Keratinocyte (primary cell): Measurements from ENCODE around the gene SLC38A1. TPM values are rescaled to one million over a fixed set of nuclear protein-coding genes. Genes with fewer than 3 reads are reported as not detected.

ENCODE experiments used
- DNase-seq: peaks from one replicate; pipeline ENCODE4 v3.0.0-alpha.2; 2011; ENCODE audit warnings: low read depth, missing footprints, low spot score
- FAIRE-seq: peaks from 2 replicates; lab custom pipeline; 2011; peaks lifted over from hg19 to GRCh38; lab: Jason Lieb, UNC
- H2AFZ ChIP-seq: 2 replicates; pipeline ENCODE4 v1.6.0; 2012; ENCODE audit warnings: low read length, control low read depth, inconsistent platforms; ENCODE audit not compliant: control insufficient read depth
- H3K27ac ChIP-seq: 2 replicates; pipeline ENCODE4 v1.5.1; 2011; ENCODE audit warnings: low read length; ENCODE audit not compliant: control insufficient read depth, insufficient read depth
- H3K27me3 ChIP-seq: 3 replicates; pipeline ENCODE4 v1.6.0; 2011; ENCODE audit warnings: low read length; ENCODE audit not compliant: control insufficient read depth, insufficient read depth; ENCODE audit errors: extremely low read depth
- H3K36me3 ChIP-seq, 2 experiments: 2 replicates in 1 of 2; 3 replicates in 1 of 2; pipeline ENCODE4 v1.5.1; 2011; ENCODE audit warnings: low read length in 2 of 2, mild to moderate bottlenecking in 1 of 2; ENCODE audit not compliant: control insufficient read depth in 2 of 2, insufficient read depth in 2 of 2; ENCODE audit errors: extremely low read depth in 1 of 2
- H3K4me1 ChIP-seq: 3 replicates; pipeline ENCODE4 v1.5.1; 2011; ENCODE audit warnings: low read length; ENCODE audit not compliant: control insufficient read depth, insufficient read depth; ENCODE audit errors: extremely low read depth
- H3K4me2 ChIP-seq: 3 replicates; pipeline ENCODE4 v1.6.0; 2011; ENCODE audit warnings: low read depth, low read length; ENCODE audit not compliant: control insufficient read depth, insufficient read depth; ENCODE audit errors: extremely low read depth
- H3K4me3 ChIP-seq, 3 experiments: fragments of 200-600 bp in 1 of 3; sonication (generic) in 1 of 3; 2 replicates in 2 of 3; 3 replicates in 1 of 3; pipeline ENCODE4 v1.5.1; 2011 to 2016; ENCODE audit warnings: low read length in 3 of 3, mild to moderate bottlenecking in 3 of 3, control low read depth in 2 of 3, inconsistent platforms in 1 of 3, low read depth in 1 of 3, mixed read lengths in 1 of 3, mixed run types in 1 of 3, moderate library complexity in 1 of 3; ENCODE audit not compliant: control insufficient read depth in 2 of 3, insufficient read depth in 2 of 3; ENCODE audit errors: extremely low read depth in 1 of 3
- H3K79me2 ChIP-seq: 2 replicates; pipeline ENCODE4 v1.6.0; 2012; ENCODE audit warnings: low read length; ENCODE audit not compliant: control insufficient read depth, insufficient read depth
- H3K9ac ChIP-seq: 3 replicates; pipeline ENCODE4 v1.6.0; 2011; ENCODE audit warnings: low read length; ENCODE audit not compliant: control insufficient read depth, insufficient read depth; ENCODE audit errors: extremely low read depth
- H3K9me1 ChIP-seq: 3 replicates; pipeline ENCODE4 v1.6.0; 2011; ENCODE audit warnings: low read length; ENCODE audit not compliant: control insufficient read depth, insufficient read depth; ENCODE audit errors: extremely low read depth
- H3K9me3 ChIP-seq: 2 replicates; pipeline ENCODE4 v1.5.1; 2012; ENCODE audit warnings: low read depth, low read length; ENCODE audit not compliant: control insufficient read depth
- H4K20me1 ChIP-seq: 3 replicates; pipeline ENCODE4 v1.6.0; 2011; ENCODE audit warnings: low read length; ENCODE audit not compliant: control insufficient read depth, insufficient read depth; ENCODE audit errors: extremely low read depth
- CTCF ChIP-seq, 3 experiments: IDR thresholded peaks in 1 of 3; conservative IDR thresholded peaks in 1 of 3; optimal IDR thresholded peaks in 1 of 3; 2 replicates in 2 of 3; 3 replicates in 1 of 3; pipeline versions ENCODE3 to v1.5.1; 2011; ENCODE audit warnings: low read length in 3 of 3, mild to moderate bottlenecking in 3 of 3, moderate library complexity in 2 of 3, control low read depth in 1 of 3, inconsistent platforms in 1 of 3; ENCODE audit not compliant: insufficient read depth in 2 of 3; ENCODE audit errors: extremely low read depth in 1 of 3
- EZH2 ChIP-seq: IDR thresholded peaks from one replicate; pipeline ENCODE4 v1.6.1; 2012; ENCODE audit warnings: inconsistent platforms, mild to moderate bottlenecking, low read length, moderate library complexity
- dilution Hi-C: fragments of 300-500 bp; cut with MboI; formaldehyde crosslinking; loops from one replicate; pipeline ENCODE4 v1.7.0; 2020; ENCODE audit warnings: low sequenced_read_pairs; ENCODE audit not compliant: extremely low pct_ligation_motif_present
- polyA minus RNA-seq, 3 experiments: library from RNA; depleted of rRNA, polyadenylated mRNA; stranded (reverse); fragments of >200 nt; gene quantifications; 1 replicate in 1 of 3; 2 replicates in 1 of 3; 3 replicates in 1 of 3; pipeline ENCODE4 v1.2.3, GENCODE V29; 2011
- polyA plus RNA-seq, 5 experiments: library from polyadenylated mRNA; depleted of rRNA in 3 of 5; stranded (reverse) in 3 of 5; stranded (forward) in 1 of 5; unstranded in 1 of 5; fragments of >200 nt; gene quantifications; 1 replicate in 1 of 5; 2 replicates in 3 of 5; 3 replicates in 1 of 5; pipeline versions ENCODE4 v1.2.1 to v1.2.3, GENCODE V29; 2011 to 2012; ENCODE audit warnings: missing spikeins in 2 of 5, low read depth in 1 of 5, low replicate concordance in 1 of 5

The SLC38A1 gene
- polyA plus RNA-seq (96.7 to 134 TPM (median 112 TPM) in 3 replicates), polyA minus RNA-seq (93.3 to 351 TPM (median 247 TPM) in 3 replicates)
- polyA plus RNA-seq (2011; ENCODE audit: low read depth) = 22.8 TPM
- 44.0 and 85.3 TPM in 2 replicates for polyA plus RNA-seq (2011; cell fraction: cytosol; rRNA removed)
- 125 and 159 TPM in 2 replicates for polyA plus RNA-seq (2011; cell fraction: nucleus; rRNA removed)
- polyA plus RNA-seq (2012; ENCODE audit: low replicate concordance) = 67.3 and 98.6 TPM in 2 replicates
- 150 TPM for polyA minus RNA-seq (2011; cell fraction: cytosol; rRNA and poly(A)+ RNA removed)
- 272 and 442 TPM in 2 replicates for polyA minus RNA-seq (2011; cell fraction: nucleus; rRNA and poly(A)+ RNA removed)

GRCh38 chr12:46268583-46269428 is at the start of gene SLC38A1:
Gene SLC38A1, minus strand, starts transcription at chr12:46269043. Its CDS starts 29,243 bp downstream, at chr12:46239800.
- H3K36me3 ChIP-seq = peaks cover 0 to 4% of the 10 kb centered on the region in 2 experiments
- dilution Hi-C loops = no loop called here

GRCh38 chr12:46318037-46318436 is 49.2 kb upstream of the SLC38A1 start:
- Histone ChIP-seq H3K9me3 (no peaks in the 10 kb centered on the region), H3K27me3 (no peaks in the 10 kb centered on the region), H3K9me1 (no peaks in the 10 kb centered on the region), H4K20me1 (no peaks in the 10 kb centered on the region), H2AFZ (no peak overlapping the region), H3K36me3 (no peaks in the 10 kb centered on the region), H3K9ac (no peak overlapping the region), H3K4me1 (no peaks in the 10 kb centered on the region), H3K4me2 (no peak overlapping the region), H3K27ac (no peak overlapping the region), H3K4me3 (no peak overlapping the region), H3K79me2 (no peaks in the 10 kb centered on the region)
- dilution Hi-C loops = no loop called here
- no peak for DNase-seq
- no peak for TF ChIP-seq EZH2
- FAIRE-seq = no peak

More at GRCh38 chr12:46268583-46269428, at the start of gene SLC38A1:
- Histone ChIP-seq H3K9me1 (peaks cover 2% of the 10 kb centered on the region), H3K27ac (peak within 1 kb of the TSS; percentile 97), H3K9me3 (no peaks in the 10 kb centered on the region), H3K79me2 (peaks cover 46% of the 10 kb centered on the region), H3K4me1 (peaks cover 36% of the 10 kb centered on the region), H4K20me1 (peaks cover 10% of the 10 kb centered on the region), H3K4me2 (peak within 1 kb of the TSS; percentile 83), H3K27me3 (no peaks in the 10 kb centered on the region), H3K9ac (peak within 1 kb of the TSS; percentile 91), H2AFZ (peak within 1 kb of the TSS; percentile 48), H3K4me3 (peak within 1 kb of the TSS; percentile 78 to 88 (median 86))
- FAIRE-seq (no peak), DNase-seq (no peak)
- TF ChIP-seq CTCF (optimal IDR thresholded peaks at IDR 0.05 in 1 of 3, IDR thresholded peaks at IDR 0.05 in 1 of 3, conservative IDR thresholded peaks at IDR 0.05 in 1 of 3; ENCODE audit: extremely low read depth in 1 of 3, insufficient read depth in 2 of 3, low read length in 3 of 3) = peak in 1 of 3 experiments; percentile 23
- TF ChIP-seq EZH2 = no peak
